Measurements from ENCODE around the gene MOB3A.

Gene MOB3A

DNA sequence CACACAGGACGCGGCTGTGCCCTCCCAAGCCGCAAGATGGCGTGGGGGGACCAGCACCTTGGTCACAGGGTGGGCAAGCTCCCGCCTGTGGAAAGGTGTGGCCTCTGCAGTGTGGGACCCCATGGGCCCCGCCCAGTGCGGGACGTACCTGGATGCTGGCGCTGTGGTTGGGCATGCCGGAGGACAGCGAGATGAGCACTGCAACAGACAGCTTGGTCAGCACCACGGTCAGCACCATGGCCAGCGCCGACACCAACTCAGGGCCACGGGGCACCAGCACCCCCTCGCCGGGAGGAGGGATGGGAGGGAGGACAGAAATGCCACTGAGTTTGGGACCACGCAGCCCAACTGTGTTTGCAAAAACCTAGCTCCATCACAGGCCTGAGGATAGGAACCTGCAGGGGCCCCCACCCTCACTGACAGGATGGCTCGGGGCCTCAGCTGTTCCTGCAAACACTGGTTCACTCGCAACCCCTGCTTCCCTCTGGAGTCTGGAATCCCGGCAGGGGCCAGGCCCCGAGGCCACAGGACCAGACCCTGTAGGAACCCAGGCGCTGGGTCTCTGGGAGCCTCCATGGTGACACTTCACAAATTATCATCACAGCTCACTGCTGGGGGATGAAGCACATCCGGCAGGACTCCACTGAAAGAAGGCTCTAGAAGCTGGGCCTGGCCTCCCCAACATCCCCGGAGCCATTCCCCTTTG lies 27.7 kb upstream of the MOB3A start:
- DNase-seq = no peak

DNA sequence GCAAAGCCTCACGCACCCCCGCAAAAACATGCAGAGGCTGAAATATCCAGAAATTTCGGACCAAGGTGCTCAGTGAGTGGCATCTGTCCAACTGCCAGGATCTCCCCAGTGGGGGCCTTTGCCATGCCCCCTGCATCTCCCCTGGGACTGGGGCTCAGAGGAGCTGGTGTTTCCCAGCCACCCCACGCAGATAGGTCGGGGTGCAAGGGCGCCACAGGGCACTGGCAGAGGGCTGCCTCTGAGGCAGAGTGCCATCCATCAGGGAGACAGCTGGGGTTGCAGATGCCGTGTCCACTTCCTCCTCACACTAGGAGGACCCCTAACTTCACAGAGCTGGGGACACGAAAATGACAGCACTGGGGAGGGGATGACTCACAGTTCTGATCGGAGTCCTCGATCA lies 26.9 kb upstream of the MOB3A start:
- DNase-seq = no peak

DNA sequence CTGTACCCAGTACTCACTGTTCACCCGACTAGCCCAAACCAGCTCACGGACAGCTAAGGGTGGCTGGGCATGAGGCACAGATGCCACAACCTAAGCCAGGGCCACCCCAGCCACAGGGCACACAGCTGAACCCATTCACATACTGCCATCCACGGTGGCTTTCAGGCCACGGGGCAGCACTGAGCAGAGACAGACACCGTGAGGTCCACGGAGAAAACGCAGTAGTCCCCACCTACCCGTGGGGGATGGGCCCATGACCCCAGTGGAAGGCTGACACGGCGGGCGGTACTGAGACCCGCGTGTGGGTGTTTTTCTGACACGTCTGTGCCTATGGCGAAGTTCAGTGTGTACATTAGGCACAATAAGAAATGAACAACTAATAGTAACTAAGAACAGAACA lies 26.1 kb upstream of the MOB3A start:
- no peak for DNase-seq

GRCh38 chr19:2121416-2122051 lies 25.4 kb upstream of the MOB3A start:
- DNase-seq = no peak

GRCh38 chr19:2120821-2121220 lies 24.7 kb upstream of the MOB3A start:
- DNase-seq = no peak

DNA sequence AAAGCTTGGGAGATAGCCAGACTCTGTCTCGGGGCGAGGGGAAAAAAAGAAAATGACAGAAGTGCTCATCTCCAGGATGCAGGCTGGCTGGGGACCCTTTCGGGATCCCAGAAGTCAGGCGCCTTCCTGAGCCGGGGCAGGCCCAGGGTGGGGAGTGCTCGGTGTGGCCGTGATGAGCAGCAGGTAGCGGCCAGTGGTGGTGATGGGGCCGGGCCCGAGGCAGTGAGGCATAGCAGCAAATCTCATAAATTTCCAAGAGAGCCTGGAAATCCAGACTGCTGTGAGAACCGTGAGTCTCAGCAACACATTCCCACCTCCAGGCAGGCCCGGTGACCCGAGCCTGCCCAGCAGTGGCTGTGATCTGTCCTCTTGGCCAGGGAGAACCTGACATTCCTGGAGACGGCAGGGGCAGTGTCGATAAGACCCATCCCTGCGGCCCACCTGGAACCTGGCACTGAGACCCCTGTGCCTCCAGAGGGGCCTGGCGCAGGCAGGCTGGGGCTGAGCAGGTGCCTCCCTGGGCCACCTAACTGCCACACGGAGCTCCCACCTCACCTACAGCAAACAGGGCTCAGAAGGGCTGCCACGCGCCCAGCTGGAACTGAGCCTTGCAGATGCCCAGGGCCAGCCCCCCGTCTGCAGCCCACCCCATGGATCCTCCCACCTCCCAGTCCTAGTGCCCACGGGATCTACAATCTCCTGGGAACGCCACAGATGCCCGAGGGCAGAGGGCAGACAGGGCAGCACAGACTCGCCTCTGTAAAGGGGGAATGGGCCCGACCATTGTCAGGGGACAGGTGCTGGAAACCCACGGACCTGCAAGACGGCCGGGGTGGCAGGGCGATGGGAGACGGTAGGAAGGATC lies 24.0 kb upstream of the MOB3A start:
- DNase-seq = no peak

GRCh38 chr19:2118438-2118837 lies 22.3 kb upstream of the MOB3A start:
- no peak for DNase-seq

GRCh38 chr19:2117215-2117960 lies 21.3 kb upstream of the MOB3A start:
- no peak for DNase-seq

GRCh38 chr19:2116507-2116906 lies 20.4 kb upstream of the MOB3A start:
- DNase-seq = no peak

DNA sequence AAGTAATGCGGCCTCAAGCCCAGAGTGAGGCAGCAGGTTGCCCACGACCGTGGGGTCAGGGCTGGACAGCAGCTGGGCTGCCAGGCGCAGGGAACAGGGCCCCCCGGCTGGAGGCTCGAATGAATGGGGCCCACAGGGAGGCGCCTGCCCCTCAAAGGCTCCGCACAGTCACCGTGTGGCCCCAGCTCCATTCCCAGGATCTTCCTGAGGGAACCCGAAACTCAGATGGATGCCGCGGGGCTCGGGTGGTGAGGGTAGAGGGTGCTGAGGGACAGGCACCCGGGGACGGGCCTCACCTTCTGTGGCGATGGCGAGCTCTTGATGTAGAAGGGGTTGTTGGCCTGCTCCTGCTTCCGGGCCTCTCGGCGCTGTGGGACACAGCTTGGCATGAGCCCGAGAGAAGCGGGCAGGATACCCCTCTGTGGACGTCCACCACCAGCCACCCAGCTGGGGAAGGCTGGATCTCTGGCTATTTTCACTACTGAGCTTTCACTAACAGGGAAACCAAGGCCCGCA lies 19.8 kb upstream of the MOB3A start:
- no peak for DNase-seq

DNA sequence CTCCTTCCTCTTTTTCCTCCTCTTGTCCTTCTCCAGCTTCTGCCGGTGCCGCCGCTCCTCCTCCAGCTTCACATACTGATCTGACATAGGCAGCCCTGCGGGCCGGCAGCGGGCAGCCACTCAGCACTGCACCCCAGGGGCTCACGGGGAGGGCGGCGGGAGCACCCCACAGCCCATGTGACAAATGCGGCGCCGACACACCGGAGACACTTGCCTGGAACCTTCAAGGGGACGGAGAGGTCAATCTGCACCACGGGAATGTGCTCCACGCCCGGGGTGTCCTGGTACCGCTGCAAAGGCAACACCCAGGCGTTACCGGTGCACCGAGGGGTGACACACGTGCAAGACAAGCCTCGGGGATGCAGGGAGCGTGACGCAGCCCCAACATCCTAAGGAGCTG lies 19.2 kb upstream of the MOB3A start:
- DNase-seq = no peak

GRCh38 chr19:2114821-2115220 lies 18.7 kb upstream of the MOB3A start:
- no peak for DNase-seq

DNA sequence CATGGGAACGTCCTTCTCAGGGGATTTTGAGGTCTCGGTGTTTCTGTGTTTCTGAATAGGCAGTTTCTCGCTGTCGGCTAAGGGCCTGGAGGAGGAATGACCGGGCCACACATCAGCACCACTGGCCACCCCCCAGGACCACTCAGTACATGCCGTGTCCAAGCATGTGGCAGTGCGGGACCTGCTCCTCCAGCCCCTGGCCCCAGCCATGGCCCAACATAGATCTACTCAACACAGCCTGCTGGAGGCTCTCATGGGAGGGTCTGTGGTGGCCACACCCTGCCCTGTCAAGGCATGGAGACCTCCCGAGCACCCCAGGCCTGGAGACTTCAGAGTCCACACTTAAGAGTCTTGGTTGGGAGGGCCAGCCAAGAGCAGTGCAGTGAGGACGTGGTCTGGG lies 18.1 kb upstream of the MOB3A start:
- no peak for DNase-seq

GRCh38 chr19:2113439-2114211 lies 17.5 kb upstream of the MOB3A start:
- DNase-seq = no peak

DNA sequence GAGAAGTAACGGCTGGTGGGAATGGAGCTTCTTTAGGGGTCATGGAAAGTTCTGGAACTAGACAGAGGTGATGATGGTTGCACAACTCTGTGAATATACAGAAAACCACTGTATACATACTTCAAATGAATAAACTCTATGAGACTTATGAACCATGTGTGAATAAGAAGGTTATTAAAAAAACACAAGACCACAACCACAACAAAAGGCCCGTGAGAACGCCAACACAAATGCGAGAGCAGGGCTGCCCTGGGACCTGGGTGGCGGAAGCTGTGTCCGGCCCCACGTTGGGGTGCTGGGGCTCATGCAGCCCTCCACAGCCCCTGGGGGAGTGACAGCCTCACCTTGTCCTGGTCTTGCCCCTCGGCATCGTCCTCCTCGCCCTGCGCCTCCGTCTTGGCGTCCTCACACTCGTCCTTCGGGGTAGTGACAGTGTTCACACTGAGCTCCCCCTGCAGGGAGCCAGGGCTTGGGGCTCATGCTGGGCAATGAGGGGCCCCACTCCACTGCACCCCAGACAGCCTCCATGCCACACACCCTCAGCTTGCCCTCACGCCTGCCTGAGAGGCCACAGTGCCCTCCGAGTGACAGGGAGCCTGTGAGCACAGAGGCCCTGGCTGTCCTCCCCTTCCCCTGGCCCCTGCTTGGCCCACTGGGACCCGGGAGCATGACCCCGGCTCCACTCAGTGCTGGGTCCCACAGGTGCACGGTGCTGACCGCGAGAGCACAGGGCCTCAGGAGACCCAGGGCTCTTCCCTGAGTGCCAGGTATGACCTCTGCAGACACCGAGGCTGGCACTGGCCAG lies 16.6 kb upstream of the MOB3A start:
- no peak for DNase-seq

DNA sequence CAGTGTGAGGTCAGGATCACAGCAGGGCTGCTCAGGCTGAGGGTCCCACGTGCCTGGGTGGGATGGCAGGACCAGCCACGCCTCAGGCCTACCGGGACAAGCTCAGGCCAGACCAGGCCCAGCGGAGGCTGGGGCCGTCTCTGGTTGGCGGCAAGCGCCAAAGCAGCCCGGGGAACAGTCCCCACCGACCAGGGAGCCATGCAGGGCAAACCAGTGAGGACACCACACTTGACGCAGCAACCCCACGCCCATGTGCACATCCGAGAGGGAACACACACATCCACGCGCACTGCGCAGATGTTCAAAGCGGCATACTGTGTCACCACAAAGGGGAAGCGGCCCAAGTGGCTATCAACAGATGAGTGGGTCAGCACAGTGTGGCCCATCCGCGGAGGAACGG lies 15.8 kb upstream of the MOB3A start:
- no peak for DNase-seq

- no peak for DNase-seq
Observed at GRCh38 chr19:2111425-2111824, 15.3 kb upstream of the MOB3A start.

DNA sequence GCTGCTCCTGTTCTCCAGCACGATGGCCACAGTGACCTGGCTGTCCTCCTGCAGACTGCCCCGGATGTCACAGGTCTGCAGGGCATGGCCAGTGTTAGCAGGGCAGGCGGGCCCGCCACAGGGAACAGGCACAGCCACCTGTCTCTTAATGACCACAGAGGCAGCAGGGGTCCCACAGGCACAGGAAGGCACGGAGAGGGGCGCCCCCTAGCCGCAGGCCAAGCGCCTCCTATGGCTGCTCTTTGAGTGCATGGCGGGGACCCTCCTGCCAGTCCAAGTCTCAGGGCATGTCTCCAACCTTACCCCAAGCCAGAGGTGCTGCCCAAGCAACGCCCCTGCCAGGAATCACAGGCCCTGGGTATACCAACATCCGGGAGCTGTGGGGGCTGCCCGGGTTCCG lies 14.7 kb upstream of the MOB3A start:
- DNase-seq = no peak

DNA sequence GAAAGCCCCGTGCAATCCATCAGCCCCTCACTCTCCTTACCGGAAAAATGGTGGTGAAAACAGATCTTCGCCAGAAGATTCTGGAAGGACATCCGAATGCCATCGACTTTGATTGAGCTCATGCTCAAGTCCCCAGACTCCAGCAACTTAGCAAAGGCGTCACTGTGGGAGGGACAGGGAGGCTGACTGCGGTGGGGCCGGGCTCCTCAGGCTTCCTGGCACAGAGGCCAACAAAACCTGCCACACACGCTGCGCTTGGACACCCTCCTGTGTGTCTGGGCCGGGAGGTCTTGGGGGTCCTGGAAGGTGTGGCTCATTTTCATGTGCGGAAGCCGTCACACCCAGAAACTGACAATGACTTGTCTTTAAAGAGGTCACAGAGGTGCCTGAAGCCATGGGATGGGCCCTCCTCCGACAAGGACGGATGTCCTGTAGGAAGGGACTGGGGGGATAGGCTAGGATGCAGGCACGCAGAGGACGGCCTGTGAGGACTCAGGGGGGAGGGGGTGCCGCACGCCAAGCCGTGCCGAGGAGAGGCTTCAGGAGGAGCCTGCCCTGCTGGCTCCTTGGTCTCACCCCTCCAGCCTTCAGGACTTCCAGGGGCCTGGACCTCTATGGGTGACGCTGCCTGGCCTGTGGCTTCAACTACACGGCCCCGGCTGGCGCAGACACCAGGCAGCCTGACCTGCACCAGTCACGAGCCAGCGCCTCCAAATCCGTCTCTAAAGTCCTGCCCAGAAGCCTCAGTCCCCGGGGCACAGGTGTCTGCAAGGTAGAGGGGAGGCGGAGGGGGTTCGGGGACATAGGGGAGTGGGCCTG lies 13.1 kb upstream of the MOB3A start:
- no peak for DNase-seq

DNA sequence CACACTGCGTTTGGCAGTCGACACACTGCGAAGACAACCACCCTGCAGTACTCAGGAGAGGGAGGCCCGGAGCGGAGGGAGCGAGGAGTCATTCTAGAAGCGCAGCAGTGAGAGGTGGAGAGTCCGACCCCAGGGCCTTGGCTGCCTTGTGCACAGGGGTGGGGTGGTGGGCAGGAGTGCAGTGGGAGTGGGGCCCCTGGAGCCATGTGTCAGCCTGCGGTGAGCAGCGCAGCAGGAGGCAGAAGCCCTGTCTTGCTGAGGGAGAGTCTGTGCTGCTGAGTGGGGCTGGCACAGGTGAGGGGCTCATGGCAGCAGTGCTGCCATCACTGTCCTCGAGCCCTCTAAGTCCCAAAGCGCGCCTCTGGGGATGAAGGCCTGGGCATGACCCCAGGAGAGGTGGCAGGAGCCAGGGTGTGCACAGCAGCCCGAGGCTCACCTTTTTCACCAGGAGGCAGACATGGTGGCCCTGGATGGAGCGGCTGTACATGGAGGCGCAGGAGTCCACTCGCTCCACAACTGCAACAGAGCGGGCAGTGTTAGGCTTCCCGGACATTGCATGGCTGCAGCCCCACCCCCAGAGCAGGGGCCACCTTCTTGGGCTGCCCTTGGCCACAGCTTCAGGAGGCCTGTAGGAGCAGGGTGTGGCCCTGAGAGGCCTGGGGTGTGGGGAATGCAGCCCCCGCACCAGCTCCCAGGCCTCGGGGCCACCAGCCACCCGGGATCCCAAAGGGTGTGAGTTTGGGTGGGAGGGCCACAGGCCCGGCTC lies 12.3 kb upstream of the MOB3A start:
- DNase-seq = no peak
